Measurements from ENCODE around the gene DCBLD2.
A peak's percentile ranks its signal among the peaks of the same experiment; 100 is the strongest.

Gene DCBLD2

DNA sequence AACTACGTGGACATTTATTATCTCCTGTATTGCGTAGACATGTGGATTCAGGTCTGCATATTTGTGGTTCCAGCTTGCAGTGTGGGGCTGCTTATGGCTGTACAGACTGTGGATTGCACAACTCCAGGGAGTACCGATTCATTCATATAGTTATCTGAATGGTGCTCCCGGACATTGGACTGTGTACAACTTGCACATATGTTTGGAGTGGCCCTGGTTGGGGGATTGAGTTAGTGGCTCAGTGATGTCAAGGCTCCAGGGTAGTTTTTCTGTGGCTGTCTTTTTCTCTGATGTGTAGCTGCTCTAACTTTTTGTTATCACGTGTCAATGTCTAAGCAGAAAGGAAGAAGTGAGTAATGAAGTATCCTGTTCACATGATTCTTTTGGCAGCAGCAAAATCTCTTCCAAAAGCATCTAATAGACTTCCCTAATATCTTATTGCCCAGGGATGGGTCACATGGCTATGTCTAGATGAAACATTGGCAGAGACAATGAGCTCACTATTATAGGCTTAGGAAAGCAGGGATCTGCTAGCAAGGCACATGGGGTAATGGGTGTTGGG lies 122.6 kb downstream of the DCBLD2 start:
- Histone ChIP-seq H2BK5ac (ENCODE audit: low read depth, low read length, poor library complexity) (no peak overlapping the region), H4K91ac (ENCODE audit: low read depth, low read length) (no peak overlapping the region), H3K18ac (ENCODE audit: low read length) (no peak overlapping the region), H2BK12ac (ENCODE audit: low read length) (no peak overlapping the region), H3K23ac (ENCODE audit: low read length) (no peak overlapping the region), H3K36me3 (ENCODE audit: control insufficient read depth in 1 of 2, insufficient read depth in 2 of 2, low read length in 2 of 2) (peaks cover 0 to 2% of the 10 kb centered on the region in 2 experiments), H3K4me1 (ENCODE audit: control insufficient read depth in 1 of 2, insufficient read depth in 2 of 2, low read length in 2 of 2) (peaks cover 7 to 9% of the 10 kb centered on the region in 2 experiments), H3K79me2 (ENCODE audit: control insufficient read depth, insufficient read depth, low read length, poor library complexity) (no peaks in the 10 kb centered on the region), H2AK5ac (ENCODE audit: low read length) (no peak overlapping the region), H3K9ac (ENCODE audit: low read length) (no peak overlapping the region), H3K9me3 (ENCODE audit: insufficient read depth, low read depth, low read length) (no peaks in the 10 kb centered on the region), H3K27me3 (ENCODE audit: insufficient read depth, low read length) (no peaks in the 10 kb centered on the region), H3K4me2 (ENCODE audit: low read length) (no peak overlapping the region), H3K4me3 (ENCODE audit: low read depth, low read length) (no peak overlapping the region), H3K4ac (ENCODE audit: low read depth, low read length) (no peak overlapping the region), H2AFZ (ENCODE audit: insufficient read depth, low read length, poor library complexity) (no peak overlapping the region), H3K14ac (ENCODE audit: low read length) (no peak overlapping the region), H3K79me1 (ENCODE audit: low read length) (no peaks in the 10 kb centered on the region), H3K27ac (ENCODE audit: low read depth, low read length) (no peak overlapping the region), H4K12ac (ENCODE audit: low read depth, low read length) (no peak overlapping the region), H4K8ac (ENCODE audit: low read depth, low read length) (no peak overlapping the region), H2BK120ac (ENCODE audit: insufficient read depth, low read length, poor library complexity) (no peak overlapping the region)
- DNase-seq: peak; percentile 68 to 82
- WGBS (ENCODE audit: extremely low coverage, insufficient coverage, insufficient read length): no CpG with 5 or more reads among the region's 5 CpGs

- Histone ChIP-seq H3K4me1 (ENCODE audit: control insufficient read depth in 1 of 2, insufficient read depth in 2 of 2, low read length in 2 of 2) (peaks cover 7 to 9% of the 10 kb centered on the region in 2 experiments), H3K9me3 (ENCODE audit: insufficient read depth, low read depth, low read length) (no peaks in the 10 kb centered on the region), H2AFZ (ENCODE audit: insufficient read depth, low read length, poor library complexity) (no peak overlapping the region), H3K79me1 (ENCODE audit: low read length) (no peaks in the 10 kb centered on the region), H2BK5ac (ENCODE audit: low read depth, low read length, poor library complexity) (no peak overlapping the region), H3K27ac (ENCODE audit: low read depth, low read length) (no peak overlapping the region), H2BK120ac (ENCODE audit: insufficient read depth, low read length, poor library complexity) (no peak overlapping the region), H3K36me3 (ENCODE audit: control insufficient read depth in 1 of 2, insufficient read depth in 2 of 2, low read length in 2 of 2) (peaks cover 0 to 2% of the 10 kb centered on the region in 2 experiments), H3K4ac (ENCODE audit: low read depth, low read length) (no peak overlapping the region), H2AK5ac (ENCODE audit: low read length) (no peak overlapping the region), H4K91ac (ENCODE audit: low read depth, low read length) (no peak overlapping the region), H2BK12ac (ENCODE audit: low read length) (no peak overlapping the region), H3K23ac (ENCODE audit: low read length) (no peak overlapping the region), H3K27me3 (ENCODE audit: insufficient read depth, low read length) (no peaks in the 10 kb centered on the region), H3K4me3 (ENCODE audit: low read depth, low read length) (no peak overlapping the region), H3K18ac (ENCODE audit: low read length) (no peak overlapping the region), H3K79me2 (ENCODE audit: control insufficient read depth, insufficient read depth, low read length, poor library complexity) (no peaks in the 10 kb centered on the region), H3K9ac (ENCODE audit: low read length) (no peak overlapping the region), H4K12ac (ENCODE audit: low read depth, low read length) (no peak overlapping the region), H3K4me2 (ENCODE audit: low read length) (no peak overlapping the region), H4K8ac (ENCODE audit: low read depth, low read length) (no peak overlapping the region), H3K14ac (ENCODE audit: low read length) (no peak overlapping the region)
- DNase-seq: no peak
- WGBS (ENCODE audit: extremely low coverage, insufficient coverage, insufficient read length): no CpG with 5 or more reads among the region's 5 CpGs
Measured at GRCh38 chr3:98778383-98778782, 123.1 kb downstream of the DCBLD2 start.

DNA sequence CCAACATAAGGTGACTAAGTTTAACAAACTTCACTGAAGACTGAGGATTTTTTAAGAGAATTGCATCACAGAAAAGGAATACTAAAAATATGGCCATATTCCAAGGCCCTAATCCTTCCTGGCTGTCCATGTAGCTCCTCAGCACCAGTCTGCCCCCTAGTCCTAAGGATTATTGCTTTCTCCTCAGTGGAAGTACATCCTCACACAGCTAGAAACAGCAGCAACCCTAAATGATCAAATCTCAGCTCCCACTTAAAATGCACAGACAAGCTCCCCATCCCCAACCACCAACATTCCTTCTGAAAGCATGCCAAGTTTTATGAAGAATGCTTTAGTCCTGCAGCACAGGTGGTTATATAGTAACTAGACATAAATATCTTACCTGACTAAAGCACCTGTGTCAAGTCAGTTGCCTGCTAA lies 123.7 kb downstream of the DCBLD2 start:
- Histone ChIP-seq H2BK120ac (ENCODE audit: insufficient read depth, low read length, poor library complexity) (no peak overlapping the region), H3K14ac (ENCODE audit: low read length) (no peak overlapping the region), H3K4me3 (ENCODE audit: low read depth, low read length) (no peak overlapping the region), H4K12ac (ENCODE audit: low read depth, low read length) (no peak overlapping the region), H4K91ac (ENCODE audit: low read depth, low read length) (no peak overlapping the region), H3K36me3 (ENCODE audit: control insufficient read depth in 1 of 2, insufficient read depth in 2 of 2, low read length in 2 of 2) (no peaks in the 10 kb centered on the region), H4K8ac (ENCODE audit: low read depth, low read length) (no peak overlapping the region), H3K4ac (ENCODE audit: low read depth, low read length) (no peak overlapping the region), H2BK12ac (ENCODE audit: low read length) (no peak overlapping the region), H3K4me2 (ENCODE audit: low read length) (no peak overlapping the region), H3K27ac (ENCODE audit: low read depth, low read length) (no peak overlapping the region), H3K79me1 (ENCODE audit: low read length) (no peaks in the 10 kb centered on the region), H2BK5ac (ENCODE audit: low read depth, low read length, poor library complexity) (no peak overlapping the region), H3K79me2 (ENCODE audit: control insufficient read depth, insufficient read depth, low read length, poor library complexity) (no peaks in the 10 kb centered on the region), H3K9ac (ENCODE audit: low read length) (no peak overlapping the region), H2AK5ac (ENCODE audit: low read length) (no peak overlapping the region), H3K18ac (ENCODE audit: low read length) (no peak overlapping the region), H3K23ac (ENCODE audit: low read length) (no peak overlapping the region), H2AFZ (ENCODE audit: insufficient read depth, low read length, poor library complexity) (no peak overlapping the region), H3K9me3 (ENCODE audit: insufficient read depth, low read depth, low read length) (no peaks in the 10 kb centered on the region), H3K27me3 (ENCODE audit: insufficient read depth, low read length) (no peaks in the 10 kb centered on the region), H3K4me1 (ENCODE audit: control insufficient read depth in 1 of 2, insufficient read depth in 2 of 2, low read length in 2 of 2) (peaks cover 7 to 9% of the 10 kb centered on the region in 2 experiments)
- no peak for DNase-seq

- Histone ChIP-seq H3K9ac (ENCODE audit: low read length) (no peak overlapping the region), H3K9me3 (ENCODE audit: insufficient read depth, low read depth, low read length) (no peaks in the 10 kb centered on the region), H4K12ac (ENCODE audit: low read depth, low read length) (no peak overlapping the region), H2AFZ (ENCODE audit: insufficient read depth, low read length, poor library complexity) (no peak overlapping the region), H3K18ac (ENCODE audit: low read length) (no peak overlapping the region), H3K79me1 (ENCODE audit: low read length) (no peaks in the 10 kb centered on the region), H3K14ac (ENCODE audit: low read length) (no peak overlapping the region), H4K8ac (ENCODE audit: low read depth, low read length) (no peak overlapping the region), H3K4me2 (ENCODE audit: low read length) (no peak overlapping the region), H3K36me3 (ENCODE audit: control insufficient read depth in 1 of 2, insufficient read depth in 2 of 2, low read length in 2 of 2) (no peaks in the 10 kb centered on the region), H4K91ac (ENCODE audit: low read depth, low read length) (no peak overlapping the region), H3K4me3 (ENCODE audit: low read depth, low read length) (no peak overlapping the region), H2BK120ac (ENCODE audit: insufficient read depth, low read length, poor library complexity) (no peak overlapping the region), H3K27me3 (ENCODE audit: insufficient read depth, low read length) (no peaks in the 10 kb centered on the region), H2BK12ac (ENCODE audit: low read length) (no peak overlapping the region), H2BK5ac (ENCODE audit: low read depth, low read length, poor library complexity) (no peak overlapping the region), H3K79me2 (ENCODE audit: control insufficient read depth, insufficient read depth, low read length, poor library complexity) (no peaks in the 10 kb centered on the region), H3K4ac (ENCODE audit: low read depth, low read length) (no peak overlapping the region), H2AK5ac (ENCODE audit: low read length) (no peak overlapping the region), H3K4me1 (ENCODE audit: control insufficient read depth in 1 of 2, insufficient read depth in 2 of 2, low read length in 2 of 2) (peaks cover 7 to 9% of the 10 kb centered on the region in 2 experiments), H3K27ac (ENCODE audit: low read depth, low read length) (no peak overlapping the region), H3K23ac (ENCODE audit: low read length) (no peak overlapping the region)
- DNase-seq: no peak
- no CpG with 5 or more reads among the region's 2 CpGs for WGBS (ENCODE audit: extremely low coverage, insufficient coverage, insufficient read length)
Measured at GRCh38 chr3:98777286-98777685, 124.2 kb downstream of the DCBLD2 start.

All from trophoblast cell (in vitro differentiated cells and primary cell).